Raji (cell line): ENCODE results near the gene BSN.

Experiments
- POLR2A ChIP-seq: IDR thresholded peaks from 2 replicates; pipeline ENCODE4 v1.6.1; 2011; ENCODE audit warnings: low read depth, low read length, control low read depth; ENCODE audit not compliant: insufficient read depth

The BSN gene

GRCh38 chr3:49629866-49630265, 75.6 kb downstream of the BSN start:
- no peak for TF ChIP-seq POLR2A

- TF ChIP-seq POLR2A, result no peak
Measured at GRCh38 chr3:49630784-49631183, 76.5 kb downstream of the BSN start.

GRCh38 chr3:49634736-49635135, 80.5 kb downstream of the BSN start:
- no peak for TF ChIP-seq POLR2A

GRCh38 chr3:49636883-49637609, 82.8 kb downstream of the BSN start:
- no peak for TF ChIP-seq POLR2A

- TF ChIP-seq POLR2A, result no peak
Measured at GRCh38 chr3:49638445-49638844, 84.2 kb downstream of the BSN start.

GRCh38 chr3:49639551-49639950, 85.3 kb downstream of the BSN start:
- TF ChIP-seq POLR2A, result no peak

GRCh38 chr3:49641292-49641691, 87.0 kb downstream of the BSN start:
- no peak for TF ChIP-seq POLR2A

GRCh38 chr3:49641921-49642707, 87.8 kb downstream of the BSN start:
- no peak for TF ChIP-seq POLR2A

- TF ChIP-seq POLR2A, result no peak
Measured at GRCh38 chr3:49642708-49643145, 88.5 kb downstream of the BSN start.

GRCh38 chr3:49644684-49645083, 90.4 kb downstream of the BSN start:
- TF ChIP-seq POLR2A, result no peak

- no peak for TF ChIP-seq POLR2A
Measured at GRCh38 chr3:49646236-49646635, 92.0 kb downstream of the BSN start.

- TF ChIP-seq POLR2A, result no peak
Measured at GRCh38 chr3:49647741-49648140, 93.5 kb downstream of the BSN start.

- TF ChIP-seq POLR2A, result no peak
Measured at GRCh38 chr3:49648354-49649019, 94.2 kb downstream of the BSN start.

GRCh38 chr3:49649576-49649975, 95.3 kb downstream of the BSN start:
- no peak for TF ChIP-seq POLR2A

- no peak for TF ChIP-seq POLR2A
Measured at GRCh38 chr3:49650177-49650576, 95.9 kb downstream of the BSN start.

- TF ChIP-seq POLR2A, result no peak
Measured at GRCh38 chr3:49650637-49651036, 96.4 kb downstream of the BSN start.
